ENCODE data around the gene RAPGEF2. TPM values are rescaled to one million over a fixed set of nuclear protein-coding genes. Genes with fewer than 3 reads are reported as not detected.

The RAPGEF2 gene
- total and polyA plus RNA-seq, 10 of the 15 experiments (the other 5 are each of a cell fraction or from before 2014, with no cell fraction given), result 0.31 to 24.0 (median 2.9) TPM

- TF ChIP-seq, protein P1, sequence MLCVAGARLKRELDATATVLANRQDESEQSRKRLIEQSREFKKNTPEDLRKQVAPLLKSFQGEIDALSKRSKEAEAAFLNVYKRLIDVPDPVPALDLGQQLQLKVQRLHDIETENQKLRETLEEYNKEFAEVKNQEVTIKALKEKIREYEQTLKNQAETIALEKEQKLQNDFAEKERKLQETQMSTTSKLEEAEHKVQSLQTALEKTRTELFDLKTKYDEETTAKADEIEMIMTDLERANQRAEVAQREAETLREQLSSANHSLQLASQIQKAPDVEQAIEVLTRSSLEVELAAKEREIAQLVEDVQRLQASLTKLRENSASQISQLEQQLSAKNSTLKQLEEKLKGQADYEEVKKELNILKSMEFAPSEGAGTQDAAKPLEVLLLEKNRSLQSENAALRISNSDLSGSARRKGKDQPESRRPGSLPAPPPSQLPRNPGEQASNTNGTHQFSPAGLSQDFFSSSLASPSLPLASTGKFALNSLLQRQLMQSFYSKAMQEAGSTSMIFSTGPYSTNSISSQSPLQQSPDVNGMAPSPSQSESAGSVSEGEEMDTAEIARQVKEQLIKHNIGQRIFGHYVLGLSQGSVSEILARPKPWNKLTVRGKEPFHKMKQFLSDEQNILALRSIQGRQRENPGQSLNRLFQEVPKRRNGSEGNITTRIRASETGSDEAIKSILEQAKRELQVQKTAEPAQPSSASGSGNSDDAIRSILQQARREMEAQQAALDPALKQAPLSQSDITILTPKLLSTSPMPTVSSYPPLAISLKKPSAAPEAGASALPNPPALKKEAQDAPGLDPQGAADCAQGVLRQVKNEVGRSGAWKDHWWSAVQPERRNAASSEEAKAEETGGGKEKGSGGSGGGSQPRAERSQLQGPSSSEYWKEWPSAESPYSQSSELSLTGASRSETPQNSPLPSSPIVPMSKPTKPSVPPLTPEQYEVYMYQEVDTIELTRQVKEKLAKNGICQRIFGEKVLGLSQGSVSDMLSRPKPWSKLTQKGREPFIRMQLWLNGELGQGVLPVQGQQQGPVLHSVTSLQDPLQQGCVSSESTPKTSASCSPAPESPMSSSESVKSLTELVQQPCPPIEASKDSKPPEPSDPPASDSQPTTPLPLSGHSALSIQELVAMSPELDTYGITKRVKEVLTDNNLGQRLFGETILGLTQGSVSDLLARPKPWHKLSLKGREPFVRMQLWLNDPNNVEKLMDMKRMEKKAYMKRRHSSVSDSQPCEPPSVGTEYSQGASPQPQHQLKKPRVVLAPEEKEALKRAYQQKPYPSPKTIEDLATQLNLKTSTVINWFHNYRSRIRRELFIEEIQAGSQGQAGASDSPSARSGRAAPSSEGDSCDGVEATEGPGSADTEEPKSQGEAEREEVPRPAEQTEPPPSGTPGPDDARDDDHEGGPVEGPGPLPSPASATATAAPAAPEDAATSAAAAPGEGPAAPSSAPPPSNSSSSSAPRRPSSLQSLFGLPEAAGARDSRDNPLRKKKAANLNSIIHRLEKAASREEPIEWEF (IDR thresholded peaks at IDR 0.05; ENCODE audit: insufficient replicate concordance, low read depth, low read length), result no peak
- TF ChIP-seq MXI1 (IDR thresholded peaks at IDR 0.05; ENCODE audit: low read depth, low read length), result no peak; the same call in 1 of the 2 replicates
- TF ChIP-seq EP300 (IDR thresholded peaks at IDR 0.05; ENCODE audit: borderline replicate concordance in 1 of 2, control insufficient read depth in 1 of 2, low read depth in 2 of 2, low read length in 2 of 2), result peak; percentile 92 to 95; a peak in 3 of 4 replicates
- TF ChIP-seq, protein P2, sequence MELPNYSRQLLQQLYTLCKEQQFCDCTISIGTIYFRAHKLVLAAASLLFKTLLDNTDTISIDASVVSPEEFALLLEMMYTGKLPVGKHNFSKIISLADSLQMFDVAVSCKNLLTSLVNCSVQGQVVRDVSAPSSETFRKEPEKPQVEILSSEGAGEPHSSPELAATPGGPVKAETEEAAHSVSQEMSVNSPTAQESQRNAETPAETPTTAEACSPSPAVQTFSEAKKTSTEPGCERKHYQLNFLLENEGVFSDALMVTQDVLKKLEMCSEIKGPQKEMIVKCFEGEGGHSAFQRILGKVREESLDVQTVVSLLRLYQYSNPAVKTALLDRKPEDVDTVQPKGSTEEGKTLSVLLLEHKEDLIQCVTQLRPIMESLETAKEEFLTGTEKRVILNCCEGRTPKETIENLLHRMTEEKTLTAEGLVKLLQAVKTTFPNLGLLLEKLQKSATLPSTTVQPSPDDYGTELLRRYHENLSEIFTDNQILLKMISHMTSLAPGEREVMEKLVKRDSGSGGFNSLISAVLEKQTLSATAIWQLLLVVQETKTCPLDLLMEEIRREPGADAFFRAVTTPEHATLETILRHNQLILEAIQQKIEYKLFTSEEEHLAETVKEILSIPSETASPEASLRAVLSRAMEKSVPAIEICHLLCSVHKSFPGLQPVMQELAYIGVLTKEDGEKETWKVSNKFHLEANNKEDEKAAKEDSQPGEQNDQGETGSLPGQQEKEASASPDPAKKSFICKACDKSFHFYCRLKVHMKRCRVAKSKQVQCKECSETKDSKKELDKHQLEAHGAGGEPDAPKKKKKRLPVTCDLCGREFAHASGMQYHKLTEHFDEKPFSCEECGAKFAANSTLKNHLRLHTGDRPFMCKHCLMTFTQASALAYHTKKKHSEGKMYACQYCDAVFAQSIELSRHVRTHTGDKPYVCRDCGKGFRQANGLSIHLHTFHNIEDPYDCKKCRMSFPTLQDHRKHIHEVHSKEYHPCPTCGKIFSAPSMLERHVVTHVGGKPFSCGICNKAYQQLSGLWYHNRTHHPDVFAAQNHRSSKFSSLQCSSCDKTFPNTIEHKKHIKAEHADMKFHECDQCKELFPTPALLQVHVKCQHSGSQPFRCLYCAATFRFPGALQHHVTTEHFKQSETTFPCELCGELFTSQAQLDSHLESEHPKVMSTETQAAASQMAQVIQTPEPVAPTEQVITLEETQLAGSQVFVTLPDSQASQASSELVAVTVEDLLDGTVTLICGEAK (IDR thresholded peaks at IDR 0.05; ENCODE audit: borderline replicate concordance), result peak; percentile 22; the same call in 1 of the 2 replicates
- peak; percentile 83 for TF ChIP-seq RELB (IDR thresholded peaks at IDR 0.05; ENCODE audit: low read depth)
- 0 out of 2 replicates have a peak, but pooled peaks have one; percentile 27 for TF ChIP-seq ZBED1 (IDR thresholded peaks at IDR 0.05; ENCODE audit: borderline replicate concordance)
- TF ChIP-seq TCF3 (IDR thresholded peaks at IDR 0.05; ENCODE audit: borderline replicate concordance, insufficient read depth, low read depth, low read length), result peak; percentile 93
- TF ChIP-seq PML (IDR thresholded peaks at IDR 0.05; ENCODE audit: low read length), result 0 out of 2 replicates have a peak, but pooled peaks have one; percentile 42
- TF ChIP-seq IKZF2 (IDR thresholded peaks at IDR 0.05), result peak; percentile 63 to 77
- peak; percentile 56; the same call in 1 of the 2 replicates for TF ChIP-seq IRF4 (IDR thresholded peaks at IDR 0.05; ENCODE audit: low read depth, low read length)
- TF ChIP-seq SMAD5 (IDR thresholded peaks at IDR 0.05; ENCODE audit: low read depth), result no peak
- peak; percentile 69; the same call in 1 of the 2 replicates for TF ChIP-seq FOXM1 (IDR thresholded peaks at IDR 0.05; ENCODE audit: low read depth, low read length)
- no peak for TF ChIP-seq ZNF622 (IDR thresholded peaks at IDR 0.05)
- TF ChIP-seq MTA3 (IDR thresholded peaks at IDR 0.05; ENCODE audit: borderline replicate concordance, low read length), result peak; percentile 18; the same call in 1 of the 2 replicates
- peak; percentile 83; the same call in 1 of the 2 replicates for TF ChIP-seq NFIC (IDR thresholded peaks at IDR 0.05; ENCODE audit: low read depth, low read length)
- TF ChIP-seq BHLHE40 (IDR thresholded peaks at IDR 0.05; ENCODE audit: borderline replicate concordance in 1 of 2, low read depth in 2 of 2, low read length in 1 of 2), result 0 out of 4 replicates have a peak, but pooled peaks have one; percentile 4 to 27
- TF ChIP-seq MEF2B (IDR thresholded peaks at IDR 0.05; ENCODE audit: partially characterized antibody, poor library complexity, severe bottlenecking), result peak; percentile 84
These were observed 25.0 kb upstream of the RAPGEF2 start (continued) for GRCh38 chr4:159077702-159078495.
